CD4-positive, alpha-beta T cell treated with Interleukin-2 at 100 ng/mL for 4 hours (primary cell): ENCODE measurements around the gene PRKCZ.
A peak's percentile ranks its signal among the peaks of the same experiment; 100 is the strongest.

ENCODE experiments used
- DNase-seq: peaks from one replicate; pipeline ENCODE4 v3.0.0-alpha.2; 2020; ENCODE audit warnings: low spot score

PRKCZ gene

GRCh38 chr1:2196901-2197638 is 146.9 kb downstream of the PRKCZ start:
- DNase-seq, result no peak

- DNase-seq, result no peak
Observed at GRCh38 chr1:2197707-2198165, 147.5 kb downstream of the PRKCZ start.

DNA sequence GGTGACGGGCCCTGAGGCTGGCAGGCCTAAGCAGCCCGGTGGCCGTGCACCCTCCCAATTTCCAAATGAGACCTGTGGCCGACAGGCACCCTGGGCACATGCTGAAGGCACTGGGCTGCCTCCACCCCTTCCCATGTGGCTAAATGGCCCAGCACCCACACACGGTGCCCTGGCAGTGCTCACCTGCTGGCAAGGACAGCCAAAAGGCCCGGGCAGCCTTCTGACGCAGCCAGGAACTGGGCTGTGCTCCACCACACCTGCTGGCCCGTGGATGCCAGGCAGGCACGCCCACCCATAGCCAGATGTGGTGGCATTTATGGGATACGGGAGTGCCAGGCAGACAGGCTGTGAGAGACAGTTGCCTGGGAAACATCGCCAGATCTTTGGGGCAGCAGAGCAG is 148.4 kb downstream of the PRKCZ start:
- DNase-seq, result no peak

DNA sequence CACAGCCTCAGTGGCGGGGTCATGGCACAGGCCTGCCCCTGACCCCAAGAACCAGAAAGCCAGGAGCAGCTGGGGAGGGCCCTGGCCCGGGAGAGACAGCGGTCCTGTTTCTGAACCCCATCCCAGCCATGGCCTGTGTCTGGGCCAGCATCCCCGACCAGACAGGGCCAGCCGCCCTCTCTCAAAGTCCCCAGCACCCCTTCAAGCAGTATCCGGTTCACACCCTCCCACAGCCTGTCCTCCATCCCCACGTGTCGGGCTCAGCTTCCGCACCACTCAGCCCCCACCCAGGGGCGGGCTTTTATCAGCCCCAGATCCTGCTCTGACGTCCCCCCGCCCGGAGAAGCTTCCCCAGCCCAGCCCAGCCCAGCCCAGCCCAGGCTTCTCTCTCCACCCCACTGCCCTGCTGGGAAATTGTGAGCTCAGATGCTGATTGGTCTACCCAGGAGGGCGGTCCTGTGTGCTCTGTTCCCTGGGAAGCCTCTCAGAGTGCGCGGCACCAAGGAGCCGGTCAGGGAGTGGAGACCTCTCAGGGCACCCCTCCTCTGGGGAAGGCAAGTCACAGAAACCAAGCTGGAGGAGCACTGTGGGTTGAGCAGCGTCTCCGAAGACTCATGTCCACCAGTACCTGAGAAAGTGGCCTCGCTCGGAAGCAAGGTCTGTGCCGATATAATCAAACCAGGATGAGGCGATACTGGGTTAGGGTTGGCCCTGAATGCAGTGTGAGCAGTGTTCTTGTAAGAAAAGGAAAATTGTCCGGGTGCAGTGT is 149.0 kb downstream of the PRKCZ start:
- DNase-seq, result peak; percentile 85

DNA sequence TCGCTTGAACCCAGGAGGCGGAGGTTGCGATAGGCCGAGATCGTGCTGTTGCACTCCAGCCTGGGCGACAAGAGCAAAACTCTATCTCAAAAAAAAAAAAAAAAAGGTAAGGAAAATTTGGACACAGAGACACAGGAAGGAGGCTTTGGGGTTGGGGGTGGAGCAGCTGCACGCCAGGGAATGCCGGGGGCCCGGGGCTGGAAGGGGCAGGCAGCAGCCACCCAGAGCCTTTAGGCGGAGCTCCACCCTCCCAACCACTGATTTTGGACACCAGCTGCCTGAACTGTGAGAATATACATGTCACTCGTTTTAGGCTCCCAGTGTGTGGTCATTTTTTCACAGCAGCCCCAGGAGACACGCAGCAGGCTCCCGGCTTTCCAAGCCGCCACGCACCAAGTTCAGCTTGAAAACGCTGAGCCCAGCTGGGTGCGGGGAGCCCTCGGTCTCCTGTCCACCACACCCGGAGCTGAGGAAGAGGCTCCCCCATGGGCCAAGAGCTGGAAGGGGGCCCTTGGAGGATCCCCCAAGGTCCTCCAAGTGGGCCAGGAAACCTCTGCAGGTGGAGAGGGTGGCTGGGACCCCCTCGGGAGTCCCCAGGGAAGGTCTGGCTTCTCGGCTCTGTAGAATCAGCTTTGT is 150.2 kb downstream of the PRKCZ start:
- DNase-seq, result no peak

- no peak for DNase-seq
Observed at GRCh38 chr1:2201062-2201461, 150.9 kb downstream of the PRKCZ start.

DNA sequence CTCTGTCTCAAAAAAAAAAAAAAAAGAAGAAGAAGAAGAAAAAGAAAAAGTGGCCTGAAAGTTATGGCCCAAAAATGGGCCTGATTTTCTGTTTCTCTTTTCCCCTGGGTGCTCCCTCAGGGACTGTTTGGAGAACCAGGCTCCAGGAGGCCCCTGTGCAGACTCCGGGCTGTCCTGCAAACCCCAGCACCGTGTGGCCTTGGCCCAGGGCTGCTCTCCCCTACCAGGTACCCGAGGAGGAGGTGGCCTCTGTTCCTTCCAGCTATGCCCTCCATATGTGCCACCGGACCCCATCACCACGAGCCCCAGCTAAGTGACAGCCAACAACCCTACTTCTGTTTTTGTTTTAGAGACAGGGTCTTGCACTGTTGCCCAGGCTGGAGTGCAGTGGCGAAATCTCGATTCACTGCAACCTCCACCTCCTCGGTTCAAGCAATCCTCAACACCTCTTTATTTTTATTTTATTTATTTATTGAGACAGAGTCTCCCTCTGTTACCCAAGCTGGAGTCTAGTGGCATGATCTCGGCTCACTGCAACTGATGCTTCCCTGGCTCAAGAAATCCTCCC is 151.9 kb downstream of the PRKCZ start:
- no peak for DNase-seq

- DNase-seq, result no peak
Observed at GRCh38 chr1:2202843-2203601, 152.8 kb downstream of the PRKCZ start.

- no peak for DNase-seq
Observed at GRCh38 chr1:2203671-2204414, 153.6 kb downstream of the PRKCZ start.

DNA sequence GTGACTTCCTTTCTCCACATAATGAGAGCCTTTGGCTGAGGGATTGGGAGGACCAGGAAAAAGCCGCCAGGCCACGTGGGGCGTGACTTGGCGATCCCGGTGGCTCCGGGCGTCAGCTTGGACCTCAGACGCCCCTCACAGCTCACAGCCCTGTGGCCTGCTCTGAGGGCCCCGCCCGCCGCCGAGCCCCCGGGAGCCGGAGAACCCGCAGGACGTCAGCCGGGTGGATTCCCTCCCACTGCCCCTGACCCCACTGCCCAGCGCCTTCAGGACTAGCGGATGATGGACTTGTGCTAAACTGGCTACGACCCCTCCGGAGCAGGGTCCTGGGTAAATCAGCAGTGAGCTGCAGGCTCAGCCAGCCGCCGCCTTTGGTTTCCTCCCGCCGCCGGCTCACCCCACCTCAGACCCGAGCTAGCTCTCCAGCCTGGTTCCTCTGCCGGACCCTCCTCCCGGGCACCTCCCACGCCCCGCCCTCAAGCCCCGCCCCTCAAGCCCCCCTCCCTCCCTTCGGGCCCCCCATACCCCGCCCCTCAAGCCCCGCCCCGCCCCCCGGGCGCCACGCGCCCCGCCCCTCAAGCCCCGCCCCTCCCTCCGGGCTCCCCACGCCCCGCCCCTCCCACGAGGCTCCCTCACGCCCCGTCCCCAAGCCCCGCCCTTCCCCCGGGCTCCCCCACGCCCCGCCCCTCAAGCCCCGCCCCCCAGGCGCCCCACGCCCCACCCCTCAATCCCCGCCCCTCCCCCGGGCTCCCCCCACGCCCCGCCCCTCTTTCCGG is 154.4 kb downstream of the PRKCZ start:
- peak; percentile 72 for DNase-seq

GRCh38 chr1:2205191-2205952 is 155.2 kb downstream of the PRKCZ start:
- peak; percentile 95 for DNase-seq

- DNase-seq, result no peak
Observed at GRCh38 chr1:2206813-2207487, 156.7 kb downstream of the PRKCZ start.

DNA sequence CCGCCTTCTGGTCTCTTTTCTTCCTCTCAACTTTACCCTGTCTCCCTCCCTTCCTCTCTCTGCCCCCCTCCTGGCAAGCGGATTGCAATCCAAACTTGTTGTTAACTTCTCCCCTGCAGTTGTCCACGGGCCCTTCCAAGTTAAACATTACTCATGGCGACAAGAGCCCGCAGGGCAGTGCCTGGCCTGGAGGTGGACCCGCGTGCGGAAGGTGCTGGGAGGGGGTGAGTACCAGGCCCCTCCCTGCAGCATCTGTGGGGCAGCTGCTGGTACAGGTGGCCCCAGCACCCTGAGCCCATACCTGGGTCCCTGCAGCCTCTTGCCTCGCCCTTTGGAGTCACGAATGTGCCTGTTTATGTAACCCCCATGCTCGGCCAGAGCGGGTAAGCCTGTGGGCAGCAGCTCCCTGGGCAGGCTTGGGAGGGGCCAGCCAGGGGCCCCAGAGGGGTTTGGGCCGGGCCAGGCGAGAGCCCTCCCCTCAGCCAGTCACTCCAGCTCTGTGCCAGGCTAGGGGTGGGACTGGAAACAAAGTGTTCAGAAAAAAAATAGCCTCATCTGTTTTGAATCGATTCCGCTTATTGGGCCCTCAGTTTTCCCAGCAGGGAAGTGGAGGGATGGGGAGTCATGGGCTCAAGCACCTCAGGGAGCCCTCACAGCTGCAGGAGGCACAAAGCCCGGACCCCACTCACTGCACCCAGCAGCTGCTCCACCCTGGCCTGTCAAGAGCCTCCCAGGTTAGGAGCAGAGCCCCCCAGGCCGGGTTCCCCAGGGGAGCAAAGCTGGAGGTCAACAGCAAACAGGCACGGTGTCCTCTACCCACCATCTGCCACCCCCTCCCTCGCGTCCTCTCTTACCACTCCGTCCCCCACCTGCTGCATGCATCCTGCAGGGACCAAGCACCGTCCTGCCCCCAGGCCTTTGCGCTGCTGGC is 158.4 kb downstream of the PRKCZ start:
- DNase-seq, result no peak

GRCh38 chr1:2209400-2210083 is 159.3 kb downstream of the PRKCZ start:
- DNase-seq, result no peak

GRCh38 chr1:2210084-2210653 is 160.0 kb downstream of the PRKCZ start:
- DNase-seq, result no peak

DNA sequence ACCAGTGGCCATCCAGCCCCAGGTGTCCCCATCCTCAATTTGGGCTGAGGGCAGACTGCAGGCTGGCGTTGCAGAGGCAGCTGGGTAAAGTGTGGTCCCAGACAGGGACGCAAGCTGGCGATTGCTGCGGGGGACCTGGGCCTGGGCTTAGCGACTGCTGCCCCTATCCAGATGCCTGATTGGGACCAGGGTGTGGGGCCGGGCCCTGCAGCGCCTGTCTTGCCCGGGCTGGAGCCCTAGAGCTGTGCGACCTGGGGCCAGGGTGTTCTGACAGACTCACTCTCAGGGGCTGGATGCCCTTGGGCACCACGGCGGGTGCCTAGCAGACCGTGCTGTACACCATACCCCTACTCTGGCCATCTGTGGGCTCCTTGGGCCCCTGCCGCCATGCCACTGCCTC is 160.6 kb downstream of the PRKCZ start:
- DNase-seq, result no peak

DNA sequence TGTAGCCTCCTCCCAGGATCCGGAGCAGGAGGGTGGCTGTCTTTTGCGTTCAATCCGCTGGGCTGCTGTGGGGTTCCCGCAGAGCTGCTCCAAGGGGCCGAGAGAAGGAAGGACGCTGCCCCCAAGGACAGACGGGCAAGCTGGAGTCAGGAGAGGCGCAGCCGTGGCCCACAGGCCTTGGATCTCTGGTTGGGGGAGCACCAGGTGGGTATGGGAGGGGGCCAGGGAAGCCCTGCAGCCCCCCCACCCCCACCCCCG is 162.0 kb downstream of the PRKCZ start:
- no peak for DNase-seq
